Diencephalon (tissue), 1 donor: ENCODE results near the gene CEP128. TPM values are rescaled to one million over a fixed set of nuclear protein-coding genes. Genes with fewer than 3 reads are reported as not detected.

ENCODE experiments used
- small RNA-seq: library from RNA; depleted of rRNA; stranded (forward); fragments of <200 nt; gene quantifications from one replicate; pipeline ENCODE3, GENCODE V24; 2014
- total RNA-seq: library from RNA; depleted of rRNA; stranded (reverse); fragments of >200 nt; gene quantifications from one replicate; pipeline ENCODE4 v1.2.3, GENCODE V29; 2014

The CEP128 gene
- total RNA-seq = 22.8 TPM

GRCh38 chr14:80941241-80942185 lies at the start of gene CEP128:
CEP128 (minus strand) TSS chr14:80941738.

GRCh38 chr14:80955416-80955941 lies 13.9 kb upstream of the CEP128 start, which contains the start of gene TSHR:
TSHR (plus strand) TSS chr14:80955621; CDS start chr14:80955681, 60 bp downstream.

Small RNA genes lying within 50 kb of the gene (small RNA-seq; reads per million reads assigned to genes)
- gene AC022404.1 = not detected

Other genes with a start within 250 kb of the CEP128 start
- 0.92 TPM for gene TSHR, start 13.9 kb upstream of the CEP128 start, total RNA-seq